ENCODE results near the gene GRXCR2.

Gene GRXCR2, protein sequence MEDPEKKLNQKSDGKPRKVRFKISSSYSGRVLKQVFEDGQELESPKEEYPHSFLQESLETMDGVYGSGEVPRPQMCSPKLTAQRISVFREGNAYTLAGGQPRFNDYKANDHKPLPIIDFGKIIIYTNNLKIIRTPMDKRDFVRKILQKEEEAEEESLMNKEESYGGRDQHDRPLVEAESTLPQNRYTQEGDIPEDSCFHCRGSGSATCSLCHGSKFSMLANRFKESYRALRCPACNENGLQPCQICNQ

DNA sequence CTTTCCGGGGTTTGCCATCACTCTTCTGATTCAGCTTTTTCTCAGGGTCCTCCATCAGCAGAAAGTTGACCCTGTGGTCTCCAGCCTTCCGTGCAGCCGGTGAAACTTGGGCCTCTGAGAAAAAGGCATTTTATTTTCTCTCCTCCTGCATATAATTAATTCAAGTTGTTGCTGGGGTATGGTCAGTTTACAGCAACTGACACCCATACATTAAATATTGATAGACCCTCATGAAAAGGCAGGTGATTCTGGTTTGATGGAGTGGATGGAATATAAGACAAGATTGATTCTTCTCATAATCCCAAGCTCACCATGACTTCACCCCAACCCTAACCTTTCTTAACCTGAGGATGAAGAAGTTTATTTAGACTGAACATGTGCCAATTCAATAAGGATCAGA, at the start of gene GRXCR2:
GRXCR2 (minus strand) TSS at position 101 of the 400 bp plus-strand sequence; CDS start at position 55, 46 bp downstream.
- TF ChIP-seq POLR2A (IDR thresholded peaks at IDR 0.05; ENCODE audit: low read depth, low read length), result no peak
- FAIRE-seq (no peak), DNase-seq (ENCODE audit: insufficient read length, low spot score) (no peak)

DNA sequence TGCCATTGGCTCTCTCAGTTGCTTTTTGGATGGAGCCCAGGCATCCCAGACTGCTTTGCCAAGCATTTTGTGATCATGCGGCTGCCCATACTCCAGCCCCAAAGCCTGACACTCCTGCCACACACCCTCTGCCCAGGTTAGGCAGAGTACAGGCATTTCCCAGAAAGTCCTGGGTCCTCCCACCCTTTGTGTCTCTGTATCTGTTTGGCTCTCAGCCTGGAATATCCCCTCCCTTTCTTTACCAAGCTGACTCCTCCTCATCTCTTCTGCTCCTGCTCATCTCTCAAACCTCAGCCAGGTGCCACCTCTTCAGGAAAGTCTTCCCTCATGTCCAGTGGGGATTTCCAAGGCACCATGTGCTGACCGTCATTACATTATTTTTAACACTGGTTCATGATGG, 49.2 kb upstream of the GRXCR2 start:
- FAIRE-seq, result no peak
- DNase-seq (ENCODE audit: insufficient read length, low spot score), result no peak
- TF ChIP-seq POLR2A (IDR thresholded peaks at IDR 0.05; ENCODE audit: low read depth, low read length), result no peak

DNA sequence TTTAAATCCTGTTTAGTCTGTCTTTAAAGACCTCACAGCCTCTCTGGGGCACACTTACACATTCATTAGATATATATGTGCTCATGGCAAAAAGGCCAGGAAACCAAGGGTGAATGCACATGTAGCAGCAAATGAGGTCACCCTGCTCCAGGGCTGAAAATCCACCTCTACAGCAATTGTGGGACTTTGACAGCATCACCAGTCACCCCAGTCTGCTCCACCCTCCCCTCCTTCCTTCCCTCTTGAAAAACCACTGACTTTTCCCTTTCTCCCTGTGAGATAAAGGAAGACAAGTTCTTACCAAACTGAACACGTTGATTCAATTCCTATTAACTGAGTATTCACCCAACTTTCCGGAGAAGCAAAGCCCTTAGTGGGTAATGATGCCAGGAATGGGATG, 48.4 kb upstream of the GRXCR2 start:
- no peak for FAIRE-seq
- TF ChIP-seq POLR2A (IDR thresholded peaks at IDR 0.05; ENCODE audit: low read depth, low read length), result no peak

DNA sequence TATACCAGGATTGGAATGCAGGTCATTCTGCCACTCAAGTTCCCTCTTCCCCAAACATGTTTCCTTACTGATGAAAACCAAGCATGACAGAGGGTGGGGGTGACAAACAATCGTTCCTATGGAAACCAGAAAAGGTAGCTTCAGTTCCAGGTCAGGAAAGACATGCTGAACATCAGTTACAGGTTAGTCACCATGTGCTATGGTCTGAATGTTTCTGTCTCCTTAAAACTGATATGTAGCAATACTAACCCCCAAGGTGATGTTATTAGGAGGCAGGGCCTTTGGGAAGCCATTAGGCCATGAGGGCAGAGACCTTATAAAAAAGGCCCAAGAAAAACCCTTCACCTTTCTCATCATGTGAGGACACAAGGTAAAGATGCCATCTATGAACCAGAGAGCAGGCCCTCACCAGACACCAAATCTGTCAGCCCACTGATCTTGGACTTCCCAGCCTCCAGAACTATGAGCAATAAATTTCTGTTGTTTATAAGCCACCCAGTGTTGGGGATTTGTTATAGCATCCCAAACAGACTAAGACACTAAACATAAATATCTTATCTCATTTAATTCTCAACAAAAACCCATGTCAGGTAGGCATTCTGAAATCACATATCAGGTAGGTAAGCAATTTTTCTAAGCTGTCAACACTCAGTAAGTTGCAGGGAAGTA, 47.9 kb upstream of the GRXCR2 start:
- no peak for TF ChIP-seq POLR2A (IDR thresholded peaks at IDR 0.05; ENCODE audit: low read depth, low read length)
- FAIRE-seq, result no peak
- DNase-seq (ENCODE audit: insufficient read length, low spot score), result no peak

More for the DNA sequence above, 48.4 kb upstream of the GRXCR2 start:
- DNase-seq (ENCODE audit: insufficient read length, low spot score), result no peak

DNA sequence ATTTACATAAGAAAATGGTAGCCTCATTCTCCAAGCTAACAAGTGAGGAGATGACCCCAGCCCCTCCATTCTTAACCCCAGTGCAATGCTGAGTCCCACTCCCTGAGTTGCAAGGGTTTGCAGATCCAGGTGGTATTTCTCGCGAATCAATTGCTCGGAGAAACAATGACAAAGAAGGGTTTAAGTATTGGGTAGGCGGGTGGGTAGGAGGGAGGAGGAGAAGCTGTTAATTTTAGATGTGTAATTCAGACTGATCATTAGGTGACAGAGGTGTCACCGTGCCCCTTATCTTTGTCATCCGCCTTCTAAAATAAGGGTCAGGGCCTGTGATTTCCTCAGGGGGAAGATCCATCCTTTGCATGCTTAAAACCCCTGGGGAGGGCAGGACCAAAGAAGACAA, 46.6 kb upstream of the GRXCR2 start:
- TF ChIP-seq POLR2A (IDR thresholded peaks at IDR 0.05; ENCODE audit: low read depth, low read length), result no peak
- FAIRE-seq (no peak), DNase-seq (ENCODE audit: insufficient read length, low spot score) (no peak)

DNA sequence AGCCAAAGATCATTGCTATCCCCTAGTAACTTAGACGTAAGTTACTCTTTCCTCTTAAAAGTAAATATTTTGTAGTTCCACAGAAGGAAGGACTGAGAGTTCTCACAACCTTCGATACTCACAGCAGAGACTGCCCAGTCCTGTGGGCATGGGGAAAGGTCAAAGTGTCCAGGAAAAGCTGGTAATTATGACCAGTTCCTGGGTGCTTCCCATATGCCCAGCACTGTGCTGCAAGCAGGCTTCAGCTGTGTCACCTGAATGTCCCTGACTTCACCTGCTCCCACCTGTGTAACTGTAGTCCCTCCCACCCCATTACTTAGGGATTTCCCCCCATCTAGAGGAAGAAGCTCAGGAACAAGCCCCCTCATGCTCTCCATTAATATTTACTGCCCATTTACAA, 45.6 kb upstream of the GRXCR2 start:
- FAIRE-seq, result no peak
- no peak for DNase-seq (ENCODE audit: insufficient read length, low spot score)
- TF ChIP-seq POLR2A (IDR thresholded peaks at IDR 0.05; ENCODE audit: low read depth, low read length), result no peak

DNA sequence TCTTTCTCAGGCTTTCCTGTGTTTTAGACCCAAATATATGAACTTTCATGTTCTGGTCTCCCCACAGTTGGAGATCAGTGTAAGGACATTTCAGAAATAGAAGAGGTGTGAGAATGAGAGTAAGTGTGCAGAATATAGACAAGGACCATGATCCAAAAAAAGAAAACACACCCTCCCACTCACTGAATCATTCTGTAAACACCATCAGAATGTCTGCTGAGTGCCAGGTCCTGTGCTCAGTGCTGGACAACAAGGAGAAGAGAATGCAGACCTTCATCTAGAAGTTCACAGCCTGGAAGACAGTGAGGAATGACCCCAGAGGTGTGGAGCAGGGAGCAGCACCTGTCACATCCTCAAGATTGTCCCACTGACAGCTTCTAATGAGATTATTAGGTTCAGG, 44.5 kb upstream of the GRXCR2 start:
- FAIRE-seq, result no peak
- DNase-seq (ENCODE audit: insufficient read length, low spot score), result no peak

DNA sequence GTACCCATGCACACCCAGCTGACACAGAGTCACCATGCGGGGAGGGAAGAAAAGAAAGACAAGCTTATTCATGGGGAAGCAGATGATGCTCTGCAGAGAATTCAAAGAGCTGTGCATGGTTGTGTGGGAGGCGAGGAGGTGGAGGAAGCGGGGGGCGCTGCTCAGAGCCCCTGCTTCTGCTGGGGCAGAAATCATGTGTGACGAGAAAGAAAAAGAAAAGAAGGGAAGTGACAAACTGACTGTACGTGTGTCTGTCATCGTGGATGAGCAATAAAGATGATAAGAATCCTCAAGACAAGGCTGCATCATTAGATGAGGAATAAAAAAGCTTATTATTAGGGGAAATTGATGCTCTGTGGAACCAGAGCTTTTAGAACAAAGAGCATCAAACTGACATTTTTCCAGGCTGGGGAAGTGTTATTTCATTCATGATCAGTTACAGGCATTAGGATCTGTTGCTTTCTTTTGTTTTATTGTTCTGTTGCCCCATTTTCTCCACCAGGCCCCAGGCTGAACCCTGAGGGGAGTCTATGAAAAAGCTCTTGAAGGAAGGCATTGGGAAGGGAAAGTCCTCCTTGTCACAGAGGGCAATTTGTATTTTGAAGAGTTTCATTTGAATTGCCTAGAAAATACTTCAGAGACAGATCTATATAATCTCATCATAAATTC, 43.3 kb upstream of the GRXCR2 start:
- FAIRE-seq (no peak), DNase-seq (ENCODE audit: insufficient read length, low spot score) (no peak)
- no peak for TF ChIP-seq POLR2A (IDR thresholded peaks at IDR 0.05; ENCODE audit: low read depth, low read length)

More for the DNA sequence above, 44.5 kb upstream of the GRXCR2 start:
- TF ChIP-seq POLR2A (IDR thresholded peaks at IDR 0.05; ENCODE audit: low read depth, low read length), result no peak

DNA sequence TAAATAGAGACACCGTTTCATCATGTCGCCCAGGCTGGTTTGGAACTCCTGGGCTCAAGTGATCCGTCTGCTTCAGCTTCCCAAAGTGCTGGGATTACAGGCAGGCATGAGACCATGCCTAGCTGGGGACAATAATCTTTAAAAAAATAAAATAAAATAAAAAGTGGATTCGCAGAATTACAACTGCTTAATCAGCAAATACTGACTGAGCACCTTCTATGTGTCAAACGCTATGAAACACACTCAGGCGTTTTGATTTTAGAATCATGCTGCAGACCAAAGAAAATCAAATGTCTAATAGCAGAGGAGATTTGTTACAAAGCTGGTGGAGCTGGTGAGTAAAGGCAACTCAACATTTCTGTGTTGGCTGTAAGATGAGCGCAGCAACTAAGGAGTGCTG, 40.9 kb upstream of the GRXCR2 start:
- no peak for TF ChIP-seq POLR2A (IDR thresholded peaks at IDR 0.05; ENCODE audit: low read depth, low read length)
- no peak for FAIRE-seq

DNA sequence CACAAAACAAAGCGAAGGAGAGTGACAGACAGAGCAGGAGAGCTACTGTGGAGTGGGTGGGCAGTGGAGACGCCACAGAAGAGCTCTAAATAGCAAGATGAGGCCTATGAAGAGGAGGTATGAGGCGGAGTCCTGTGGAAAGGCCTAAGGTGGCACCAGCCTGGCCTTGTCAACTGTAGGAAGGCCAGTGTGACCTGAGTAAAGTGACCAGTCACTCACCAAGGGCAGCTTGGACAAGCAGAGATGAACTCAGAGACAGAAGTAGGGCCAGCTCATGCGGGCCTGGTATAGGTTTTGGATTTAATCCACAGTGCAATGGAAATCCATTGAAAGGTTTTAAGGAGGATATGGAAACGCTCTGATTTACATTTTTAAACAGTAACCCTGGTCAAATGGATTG, 39.8 kb upstream of the GRXCR2 start:
- DNase-seq (ENCODE audit: insufficient read length, low spot score) (no peak), FAIRE-seq (no peak)
- TF ChIP-seq POLR2A (IDR thresholded peaks at IDR 0.05; ENCODE audit: low read depth, low read length), result no peak

More for the DNA sequence above, 40.9 kb upstream of the GRXCR2 start:
- no peak for DNase-seq (ENCODE audit: insufficient read length, low spot score)

DNA sequence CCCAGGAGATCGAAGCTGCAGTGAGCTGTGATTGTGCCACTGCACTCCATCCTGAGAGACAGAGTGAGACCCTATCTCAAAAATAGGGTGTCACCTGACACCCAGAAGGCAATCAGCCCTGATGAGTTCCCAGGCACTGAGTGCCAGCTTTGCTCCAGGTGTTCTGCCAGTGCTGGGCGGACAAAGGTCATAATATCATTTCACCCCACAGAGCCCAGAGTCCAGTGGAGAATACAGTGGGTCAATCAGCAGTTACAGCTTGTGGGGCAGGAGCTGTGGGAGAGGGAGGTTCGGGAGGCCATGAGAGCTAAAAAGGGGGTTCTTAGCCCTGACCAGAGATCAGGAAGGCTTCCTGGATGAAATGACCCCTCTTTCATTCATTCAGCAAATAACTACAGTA, 39.2 kb upstream of the GRXCR2 start:
- DNase-seq (ENCODE audit: insufficient read length, low spot score), result no peak
- no peak for TF ChIP-seq POLR2A (IDR thresholded peaks at IDR 0.05; ENCODE audit: low read depth, low read length)
- no peak for FAIRE-seq

DNA sequence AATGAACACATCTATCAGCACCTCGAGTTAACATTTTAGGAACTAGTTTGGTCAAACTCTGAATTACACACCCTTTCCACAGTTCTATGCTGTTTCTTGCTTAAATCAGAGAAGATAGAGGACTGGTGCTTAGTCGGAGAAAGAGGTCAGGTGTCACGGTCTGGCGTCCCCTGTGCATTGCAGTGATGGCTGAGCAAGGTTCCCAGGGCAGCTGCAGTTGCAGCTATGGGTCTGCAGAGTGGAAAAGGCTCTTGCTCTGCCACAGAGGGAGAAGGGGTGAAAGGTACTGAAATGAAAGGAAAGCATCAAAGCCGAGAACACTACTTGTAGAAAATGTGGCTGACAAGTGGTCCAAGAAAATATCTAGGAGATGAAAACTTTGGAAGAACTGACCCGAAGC, 38.4 kb upstream of the GRXCR2 start:
- TF ChIP-seq POLR2A (IDR thresholded peaks at IDR 0.05; ENCODE audit: low read depth, low read length), result no peak
- no peak for FAIRE-seq
- DNase-seq (ENCODE audit: insufficient read length, low spot score), result no peak

DNA sequence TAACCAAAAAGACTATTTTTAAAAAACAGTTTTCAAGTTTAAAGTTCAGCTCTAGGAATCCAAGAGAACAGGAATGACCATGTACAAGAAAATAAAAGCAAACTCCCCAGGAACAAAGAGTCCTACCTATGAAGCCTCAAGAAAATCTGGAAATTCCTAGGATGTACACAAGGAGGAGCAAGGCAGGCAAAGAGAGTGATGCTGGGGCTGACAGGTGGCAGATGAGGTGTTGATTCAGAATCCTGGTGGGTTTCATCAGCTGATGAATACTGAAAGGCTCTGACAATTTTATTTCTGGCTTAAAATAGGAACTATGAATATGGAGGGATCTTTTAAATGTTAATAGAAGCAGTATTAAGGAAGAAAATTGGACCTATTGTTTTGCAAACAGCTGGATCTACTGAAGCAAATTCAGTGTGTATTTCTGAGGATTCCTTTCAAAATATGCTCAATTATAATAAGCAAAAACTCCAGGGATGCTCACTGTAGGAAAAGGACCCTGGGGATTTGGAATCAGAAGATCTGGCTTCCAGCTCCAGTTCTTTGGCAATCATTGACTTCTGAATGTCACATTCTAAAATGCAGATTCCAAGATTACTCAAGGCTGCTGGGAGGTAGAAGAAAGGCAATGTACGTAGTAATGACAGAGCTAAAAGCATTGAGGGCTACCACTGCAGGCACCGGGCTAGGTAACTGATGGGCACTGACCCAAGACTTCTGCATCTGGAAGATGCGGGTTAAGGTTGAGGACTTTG, 35.6 kb upstream of the GRXCR2 start:
- FAIRE-seq (no peak), DNase-seq (ENCODE audit: insufficient read length, low spot score) (no peak)
- TF ChIP-seq POLR2A (IDR thresholded peaks at IDR 0.05; ENCODE audit: low read depth, low read length), result no peak

DNA sequence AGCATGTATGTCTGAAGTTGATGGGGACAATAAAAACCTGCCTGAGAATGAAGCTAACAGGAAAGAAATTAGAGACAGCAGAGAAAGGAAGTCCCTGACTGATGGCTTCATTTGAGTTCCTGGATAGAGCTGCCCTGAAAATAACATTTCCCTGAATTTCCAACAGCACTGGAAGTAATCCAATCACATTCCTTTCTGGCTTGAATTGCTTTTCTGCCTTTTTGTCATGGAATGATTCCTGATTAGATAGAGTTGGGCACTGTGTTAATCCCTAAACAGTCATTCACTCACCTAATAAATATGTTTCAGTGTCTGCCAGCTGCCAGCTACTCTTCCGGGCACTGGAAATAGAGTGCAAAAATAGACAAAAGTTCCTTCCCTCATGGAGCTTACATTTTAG, 33.6 kb upstream of the GRXCR2 start:
- no peak for FAIRE-seq

More for the DNA sequence above, 33.6 kb upstream of the GRXCR2 start:
- no peak for TF ChIP-seq POLR2A (IDR thresholded peaks at IDR 0.05; ENCODE audit: low read depth, low read length)
- no peak for DNase-seq (ENCODE audit: insufficient read length, low spot score)

Measured in H54 (cell line).